ENCODE results near the gene PTGES. TPM values are rescaled to one million over a fixed set of nuclear protein-coding genes. Genes with fewer than 3 reads are reported as not detected.
"Not testable (repeated sequence)": the region's sequence is repeated elsewhere in the genome, so short reads cannot be mapped to it uniquely, and the experiment has no call there.

Gene PTGES
- total and polyA plus RNA-seq, 5 donors, result 1.9 to 9.6 (median 5.4) TPM

DNA sequence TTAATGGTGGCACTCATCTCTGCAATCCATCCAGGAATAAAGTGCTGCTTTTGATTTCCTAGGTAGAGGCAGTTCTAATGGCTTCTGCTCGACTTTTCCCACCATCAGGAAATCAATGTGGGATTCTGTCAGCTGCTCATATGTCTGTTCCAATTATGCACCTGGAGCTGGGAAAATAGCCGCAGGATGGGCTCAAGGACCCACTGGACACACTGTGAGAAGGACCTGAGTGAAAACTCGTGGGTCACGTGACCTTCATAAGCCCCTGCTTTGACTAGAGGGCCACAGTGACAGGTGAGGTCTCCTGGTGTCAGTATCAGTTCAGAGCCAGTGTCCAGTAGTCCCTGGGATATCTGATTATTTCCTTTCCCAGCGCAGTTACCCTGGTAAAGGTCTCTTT lies 17.9 kb upstream of the PTGES start:
- Histone ChIP-seq H3K27ac (ENCODE audit: low read length) (no peak overlapping the region), H3K4me3 (ENCODE audit: low read length) (no peak overlapping the region), H3K27me3 (ENCODE audit: control insufficient read depth, insufficient read depth) (no peaks in the 10 kb centered on the region), H3K4me1 (ENCODE audit: control insufficient read depth, insufficient read depth, low read length) (no peaks in the 10 kb centered on the region), H3K9me3 (ENCODE audit: control insufficient read depth, low read length) (no peaks in the 10 kb centered on the region)
- 78% methylated on average over 5 of the region's 5 CpGs for WGBS
- DNase-seq (peak in 1 of 3 donors; percentile 2), ATAC-seq (no peak)
- intact Hi-C loops (cut with DNase I), result no loop called here

DNA sequence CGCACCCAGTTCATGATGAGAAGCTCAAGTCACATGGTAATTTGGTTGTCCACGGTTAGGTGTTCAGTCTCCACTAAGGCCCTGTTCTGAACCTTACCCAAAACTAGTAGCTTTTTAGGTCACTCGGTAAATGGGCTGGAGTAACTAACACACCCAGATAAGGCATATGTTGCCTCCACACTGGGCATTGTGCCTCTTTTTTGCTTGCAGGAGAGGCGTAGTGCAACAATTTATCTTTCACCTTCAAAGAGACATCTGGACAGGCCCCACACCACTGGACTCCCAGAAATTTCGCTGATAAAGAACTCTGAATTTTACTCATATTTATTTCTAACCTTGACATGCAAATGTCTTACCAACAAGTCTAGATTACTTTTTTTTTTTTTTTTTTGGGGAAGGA lies 16.8 kb upstream of the PTGES start:
- intact Hi-C loops (cut with DNase I), result no loop called here
- DNase-seq, result peak in 1 of 3 donors; percentile 7
- no peaks in the 10 kb centered on the region for H3K4me1 ChIP-seq (ENCODE audit: control insufficient read depth, insufficient read depth, low read length)
- no peaks in the 10 kb centered on the region for H3K27me3 ChIP-seq (ENCODE audit: control insufficient read depth, insufficient read depth)
- no peak overlapping the region for H3K4me3 ChIP-seq (ENCODE audit: low read length)
- H3K9me3 ChIP-seq (ENCODE audit: control insufficient read depth, low read length), result no peaks in the 10 kb centered on the region
- no peak for ATAC-seq
- WGBS, result 73% methylated on average over 5 of the region's 5 CpGs
- H3K27ac ChIP-seq (ENCODE audit: low read length), result no peak overlapping the region

DNA sequence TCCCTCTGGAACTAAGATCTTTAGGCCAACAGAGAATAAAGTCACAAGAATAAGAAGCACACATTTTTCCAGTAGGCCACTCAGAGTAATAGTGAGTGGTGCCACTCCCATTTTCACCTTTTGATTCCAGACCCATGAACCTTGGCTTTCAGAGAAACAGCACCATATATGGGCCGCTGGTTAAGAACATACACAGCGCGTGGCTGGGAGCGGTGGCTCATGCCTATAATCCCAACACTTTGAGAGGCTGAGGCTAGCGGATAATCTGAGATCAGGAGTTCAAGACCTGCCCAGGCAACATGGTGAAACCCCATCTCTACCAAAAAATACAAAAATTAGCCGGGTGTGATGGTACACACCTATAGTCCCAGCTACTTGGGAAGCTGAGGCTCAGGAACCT lies 15.6 kb upstream of the PTGES start:
- Histone ChIP-seq H3K4me1 (ENCODE audit: control insufficient read depth, insufficient read depth, low read length) (no peaks in the 10 kb centered on the region), H3K9me3 (ENCODE audit: control insufficient read depth, low read length) (no peaks in the 10 kb centered on the region), H3K27ac (ENCODE audit: low read length) (no peak overlapping the region), H3K27me3 (ENCODE audit: control insufficient read depth, insufficient read depth) (no peaks in the 10 kb centered on the region), H3K4me3 (ENCODE audit: low read length) (no peak overlapping the region)
- WGBS, result 96% methylated on average over 6 of the region's 6 CpGs
- intact Hi-C loops (cut with DNase I), result no loop called here
- DNase-seq (peak in 1 of 3 donors; percentile 21), ATAC-seq (no peak)

DNA sequence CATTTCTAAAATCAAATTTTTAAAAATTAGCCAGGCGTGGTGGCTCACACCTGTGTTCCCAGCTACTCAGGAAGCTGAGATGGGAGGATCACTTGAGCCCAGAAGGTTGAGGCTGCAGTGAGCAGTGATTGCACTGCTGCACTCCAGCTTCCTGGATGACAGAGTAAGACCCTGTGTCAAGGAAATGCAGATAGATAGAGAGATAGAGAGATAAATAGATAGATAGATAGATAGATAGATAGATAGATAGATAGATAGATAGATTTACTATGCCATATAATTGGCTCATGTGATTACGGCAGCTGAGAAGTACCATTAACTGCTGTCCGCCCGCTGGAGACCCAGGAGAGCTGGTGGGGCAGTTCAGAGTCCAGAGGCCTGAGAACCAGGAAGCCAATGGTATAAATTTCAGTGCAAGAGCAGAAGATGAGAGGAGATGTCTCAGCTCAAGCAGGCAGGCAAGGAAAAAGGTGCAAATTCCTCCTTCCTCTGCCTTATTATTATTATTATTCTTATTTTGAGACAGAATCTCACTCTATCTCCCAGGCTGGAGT lies 13.0 kb upstream of the PTGES start:
- Histone ChIP-seq H3K4me1 (ENCODE audit: control insufficient read depth, insufficient read depth, low read length) (peaks cover 4% of the 10 kb centered on the region), H3K27ac (ENCODE audit: low read length) (no peak overlapping the region), H3K4me3 (ENCODE audit: low read length) (no peak overlapping the region), H3K9me3 (ENCODE audit: control insufficient read depth, low read length) (no peaks in the 10 kb centered on the region), H3K27me3 (ENCODE audit: control insufficient read depth, insufficient read depth) (no peaks in the 10 kb centered on the region)
- intact Hi-C loops (cut with DNase I), result no loop called here
- ATAC-seq, result no peak
- peak in 1 of 3 donors; percentile 2 for DNase-seq
- 93% methylated on average over 4 of the region's 4 CpGs for WGBS

DNA sequence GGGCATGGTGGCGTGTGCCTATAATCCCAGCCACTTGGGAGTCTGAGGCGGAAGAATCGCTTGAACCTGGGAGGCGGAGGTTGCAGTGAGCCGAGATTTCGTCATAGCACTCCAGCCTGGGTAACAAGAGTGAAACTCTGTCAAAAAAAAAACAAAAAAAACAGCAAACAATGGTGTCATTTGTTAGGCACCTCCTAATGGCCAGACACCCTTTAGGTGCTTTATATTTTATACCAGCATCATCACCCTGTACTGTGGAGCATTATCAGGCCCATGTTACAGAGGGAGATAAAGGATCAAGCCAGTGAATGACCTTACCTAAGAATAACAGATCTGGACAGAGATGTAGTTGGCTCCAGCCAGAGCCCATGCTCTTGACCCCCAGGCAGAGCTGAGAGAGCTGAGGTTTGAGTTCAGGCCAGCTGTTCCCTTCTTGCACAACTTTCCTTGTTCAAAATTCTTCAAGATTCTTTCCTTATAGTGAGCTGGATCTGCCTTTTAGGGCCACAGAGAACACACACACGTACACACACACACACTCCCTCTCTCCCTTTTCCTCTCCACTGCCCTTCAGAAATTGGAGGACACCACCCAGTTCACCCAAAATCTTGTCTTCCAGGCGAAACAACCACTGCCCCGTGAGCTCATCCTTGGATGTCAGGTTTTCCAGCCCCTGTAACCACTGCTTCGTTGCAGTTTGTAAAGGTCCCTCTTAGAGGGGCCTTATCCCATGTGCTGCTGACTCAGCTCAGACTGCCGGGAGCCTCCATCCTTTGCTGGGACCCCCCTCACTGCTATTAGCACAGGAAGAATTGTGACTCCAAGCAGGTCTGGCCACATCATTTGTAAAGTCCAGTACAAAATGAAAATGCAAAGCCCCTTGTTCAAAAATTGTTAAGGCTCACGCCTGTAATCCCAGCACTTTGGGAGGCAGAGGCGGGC lies 10.4 kb upstream of the PTGES start:
- Histone ChIP-seq H3K27me3 (ENCODE audit: control insufficient read depth, insufficient read depth) (no peaks in the 10 kb centered on the region), H3K9me3 (ENCODE audit: control insufficient read depth, low read length) (no peaks in the 10 kb centered on the region), H3K4me3 (ENCODE audit: low read length) (no peak overlapping the region), H3K27ac (ENCODE audit: low read length) (peak overlapping the region; percentile 94), H3K4me1 (ENCODE audit: control insufficient read depth, insufficient read depth, low read length) (peaks cover 4% of the 10 kb centered on the region)
- 60% methylated on average over 13 of the region's 13 CpGs for WGBS
- intact Hi-C loops (cut with DNase I), result no loop called here
- ATAC-seq (peak; percentile 61 to 67), DNase-seq (peak; percentile 59 to 78 (median 68))

DNA sequence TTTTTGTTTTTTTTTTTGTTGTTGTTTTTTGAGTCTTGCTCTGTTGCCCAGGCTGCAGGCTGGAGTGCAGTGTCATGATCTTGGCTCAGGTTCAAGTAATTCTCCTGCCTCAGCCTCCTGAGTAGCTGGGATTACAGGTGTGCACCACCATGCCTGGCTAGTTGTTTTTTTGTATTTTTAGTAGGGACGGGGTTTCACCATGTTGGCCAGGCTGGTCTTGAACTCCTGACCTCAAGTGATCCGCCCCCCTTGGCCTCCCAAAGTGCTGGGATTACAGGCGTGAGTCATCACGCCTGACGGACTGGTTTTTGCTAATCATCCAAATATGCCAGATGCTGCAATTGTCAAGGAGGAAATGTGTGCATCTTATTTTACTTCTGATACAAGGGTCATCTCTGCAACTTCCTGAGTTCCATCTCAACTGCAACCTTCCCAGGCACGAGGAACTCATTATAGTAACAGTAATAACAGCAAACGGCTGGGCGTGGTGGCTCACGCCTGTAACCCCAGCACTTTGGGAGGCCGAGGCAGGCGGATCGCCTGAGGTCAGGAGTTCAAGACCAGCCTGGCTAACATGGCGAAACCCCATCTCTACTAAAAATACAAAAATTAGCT lies 9.6 kb upstream of the PTGES start:
- intact Hi-C loops (cut with DNase I); H3K27me3 ChIP-seq (ENCODE audit: control insufficient read depth, insufficient read depth); H3K4me1 ChIP-seq (ENCODE audit: control insufficient read depth, insufficient read depth, low read length); H3K9me3 ChIP-seq (ENCODE audit: control insufficient read depth, low read length); H3K4me3 ChIP-seq (ENCODE audit: low read length): not testable (repeated sequence)
- peak overlapping the region; percentile 62 for H3K27ac ChIP-seq (ENCODE audit: low read length)
- ATAC-seq (peak; percentile 53 to 59), DNase-seq (peak in 2 of 3 donors; percentile 35 to 71)
- WGBS, result 45% methylated on average over 13 of the region's 13 CpGs

DNA sequence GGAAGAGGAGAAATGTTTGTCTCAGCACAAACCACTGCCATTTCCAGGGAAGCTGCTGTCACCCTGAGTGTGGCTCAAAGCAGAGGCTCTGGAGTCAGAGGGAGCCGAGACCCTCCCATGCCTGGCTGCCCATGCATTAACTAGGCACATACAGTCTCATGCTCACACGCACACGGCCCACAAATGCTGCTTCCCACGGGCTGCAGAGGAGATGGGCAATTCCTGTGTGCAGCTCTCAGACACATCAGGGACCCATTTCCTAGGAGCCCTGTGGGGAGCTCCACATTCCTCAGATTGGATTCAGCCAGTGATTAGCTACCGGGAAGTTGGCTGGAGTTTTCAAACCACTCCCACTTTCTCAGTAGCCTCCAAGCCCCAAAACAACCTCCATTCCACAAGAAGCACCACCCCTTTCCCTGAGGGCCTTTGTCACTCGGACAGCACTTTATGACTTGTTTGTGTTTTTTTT lies 9.1 kb upstream of the PTGES start:
- intact Hi-C loops (cut with DNase I), result no loop called here
- 21% methylated on average over 6 of the region's 6 CpGs for WGBS
- H3K9me3 ChIP-seq (ENCODE audit: control insufficient read depth, low read length), result no peaks in the 10 kb centered on the region
- no peaks in the 10 kb centered on the region for H3K27me3 ChIP-seq (ENCODE audit: control insufficient read depth, insufficient read depth)
- H3K27ac ChIP-seq (ENCODE audit: low read length), result peak overlapping the region; percentile 62
- peaks cover 4% of the 10 kb centered on the region for H3K4me1 ChIP-seq (ENCODE audit: control insufficient read depth, insufficient read depth, low read length)
- H3K4me3 ChIP-seq (ENCODE audit: low read length), result no peak overlapping the region
- ATAC-seq (peak; percentile 37 to 59), DNase-seq (peak in 1 of 3 donors; percentile 57)

DNA sequence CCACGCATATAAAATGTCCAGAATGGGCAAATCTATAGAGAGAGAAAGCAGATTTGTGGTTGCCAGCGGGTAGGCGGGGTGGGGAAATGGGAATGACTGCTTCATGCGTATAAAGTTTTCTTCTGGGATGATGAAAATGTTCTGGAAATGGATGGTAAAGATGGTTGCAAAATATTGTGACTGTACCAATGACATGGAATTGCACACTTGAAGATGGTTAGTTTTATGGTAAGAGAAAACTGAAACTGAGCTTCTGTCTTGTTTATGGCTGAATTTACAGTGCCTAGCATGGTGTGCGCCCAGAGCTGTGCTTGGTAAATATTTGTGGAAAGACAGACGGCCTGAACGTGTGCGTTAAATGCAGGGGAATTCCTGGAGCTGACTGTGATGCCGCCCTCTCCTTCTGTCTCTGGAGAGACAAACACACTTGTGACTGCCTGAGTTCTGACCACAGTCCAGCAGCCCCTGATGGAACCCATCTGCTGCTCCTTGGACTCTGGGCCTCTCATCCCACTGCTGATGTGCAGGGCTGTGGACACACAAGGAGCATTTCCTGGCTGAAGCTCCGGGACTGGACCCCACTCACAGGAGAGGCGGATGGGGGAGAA lies 8.6 kb upstream of the PTGES start:
- 54% methylated on average over 11 of the region's 11 CpGs for WGBS

DNA sequence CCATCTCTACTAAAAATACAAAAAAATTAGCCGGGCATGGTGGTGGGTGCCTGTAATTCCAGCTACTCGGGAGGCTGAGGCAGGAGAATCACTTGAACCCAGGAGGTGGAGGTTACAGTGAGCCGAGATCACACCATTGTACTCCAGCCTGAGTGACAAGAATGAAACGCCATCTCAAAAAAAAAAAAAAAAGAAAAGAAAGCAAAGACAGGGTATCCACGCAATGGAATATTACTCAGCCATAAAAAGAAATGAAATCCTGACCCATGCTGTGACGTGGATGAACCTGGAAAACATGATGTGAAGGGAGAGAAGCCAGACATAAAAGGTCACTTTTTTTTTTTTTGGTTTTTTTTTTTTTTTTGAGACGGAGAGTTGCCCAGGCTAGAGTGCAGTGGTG lies 7.9 kb upstream of the PTGES start:
- H3K4me1 ChIP-seq (ENCODE audit: control insufficient read depth, insufficient read depth, low read length); ATAC-seq; H3K27ac ChIP-seq (ENCODE audit: low read length); H3K9me3 ChIP-seq (ENCODE audit: control insufficient read depth, low read length); H3K27me3 ChIP-seq (ENCODE audit: control insufficient read depth, insufficient read depth); DNase-seq; intact Hi-C loops (cut with DNase I); H3K4me3 ChIP-seq (ENCODE audit: low read length): not testable (repeated sequence)
- 90% methylated on average over 7 of the region's 7 CpGs for WGBS

More for the DNA sequence above, 8.6 kb upstream of the PTGES start:
- Histone ChIP-seq H3K27me3 (ENCODE audit: control insufficient read depth, insufficient read depth) (no peaks in the 10 kb centered on the region), H3K4me1 (ENCODE audit: control insufficient read depth, insufficient read depth, low read length) (peaks cover 4% of the 10 kb centered on the region), H3K9me3 (ENCODE audit: control insufficient read depth, low read length) (no peaks in the 10 kb centered on the region), H3K4me3 (ENCODE audit: low read length) (no peak overlapping the region), H3K27ac (ENCODE audit: low read length) (peak overlapping the region; percentile 62)
- ATAC-seq, result peak; percentile 64 to 73
- DNase-seq, result peak; percentile 72 to 86 (median 86)
- intact Hi-C loops (cut with DNase I), result no loop called here

DNA sequence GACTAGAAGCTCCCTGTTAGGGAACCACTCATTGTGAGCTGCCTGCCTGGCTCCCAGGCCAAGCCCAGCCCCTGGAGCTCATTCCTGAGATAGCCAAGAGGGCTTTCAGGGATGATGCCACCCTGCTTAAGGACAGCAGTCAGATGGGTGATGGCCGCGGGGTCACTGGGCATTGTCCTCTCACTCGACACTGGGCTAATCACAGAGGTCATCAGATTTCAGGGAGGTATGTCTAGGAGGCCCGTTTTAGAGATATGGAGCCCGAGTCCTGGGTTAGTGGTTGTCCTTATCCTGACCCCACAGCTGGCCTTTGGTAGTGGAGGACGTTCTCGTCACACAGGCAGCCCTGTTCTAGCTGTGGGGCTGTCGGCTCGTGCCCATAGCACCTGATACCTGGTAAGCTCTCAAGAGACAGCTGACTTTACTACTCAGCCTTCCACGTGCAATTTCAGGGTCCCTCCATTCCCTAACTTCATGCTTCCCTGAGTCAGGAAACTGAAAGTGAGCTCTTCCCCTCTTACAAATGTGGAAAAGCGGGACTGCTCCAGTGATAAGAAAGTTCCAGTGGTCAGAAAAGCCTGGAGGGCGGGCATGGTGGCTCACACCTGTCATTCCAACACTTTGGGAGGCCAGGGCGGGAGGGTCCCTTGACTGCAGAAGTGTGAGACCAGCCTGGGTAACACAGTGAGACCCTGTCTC lies 7.1 kb upstream of the PTGES start:
- peaks cover 4% of the 10 kb centered on the region for H3K4me1 ChIP-seq (ENCODE audit: control insufficient read depth, insufficient read depth, low read length)
- 56% methylated on average over 13 of the region's 13 CpGs for WGBS
- intact Hi-C loops (cut with DNase I), result no loop called here
- H3K27ac ChIP-seq (ENCODE audit: low read length), result no peak overlapping the region
- ATAC-seq (no peak), DNase-seq (no peak)
- no peak overlapping the region for H3K4me3 ChIP-seq (ENCODE audit: low read length)
- no peaks in the 10 kb centered on the region for H3K9me3 ChIP-seq (ENCODE audit: control insufficient read depth, low read length)
- H3K27me3 ChIP-seq (ENCODE audit: control insufficient read depth, insufficient read depth), result no peaks in the 10 kb centered on the region
